OCI-LY1 (cell line): Measurements from ENCODE around the gene SRRM5.

Experiments used
- H2AFZ ChIP-seq: fragments of 200-600 bp; sonication (generic), shearing (Covaris generic); 2 replicates; pipeline ENCODE4 v1.6.0; 2014; ENCODE audit warnings: antibody characterized with exemption, mild to moderate bottlenecking, low read length
- H3F3A ChIP-seq: fragments of 200-600 bp; sonication (generic), shearing (Covaris generic); 2 replicates; pipeline ENCODE4 v1.6.0; 2014; ENCODE audit warnings: mild to moderate bottlenecking, antibody characterized with exemption, low read length, moderate library complexity; ENCODE audit not compliant: insufficient read depth
- H3K27ac ChIP-seq: fragments of 200-600 bp; sonication (generic); 2 replicates; pipeline ENCODE4 v1.5.1; 2014; ENCODE audit warnings: low read length, mixed run types, mild to moderate bottlenecking, low read depth; ENCODE audit not compliant: poor library complexity, severe bottlenecking
- H3K27me3 ChIP-seq: fragments of 200-600 bp; sonication (generic); 2 replicates; pipeline ENCODE4 v1.6.0; 2014; ENCODE audit warnings: antibody characterized with exemption, mild to moderate bottlenecking, low read length, moderate library complexity; ENCODE audit not compliant: insufficient read depth
- H3K36me3 ChIP-seq: fragments of 200-600 bp; sonication (generic); 2 replicates; pipeline ENCODE4 v1.6.1; 2014; ENCODE audit warnings: mild to moderate bottlenecking, antibody characterized with exemption, low read length, moderate library complexity, mixed read lengths; ENCODE audit not compliant: insufficient read depth
- H3K4me1 ChIP-seq: fragments of 200-600 bp; sonication (generic); 2 replicates; pipeline ENCODE4 v1.5.1; 2014; ENCODE audit warnings: mild to moderate bottlenecking, low read length, moderate library complexity; ENCODE audit not compliant: insufficient read depth, severe bottlenecking
- H3K4me2 ChIP-seq: fragments of 200-600 bp; sonication (generic), shearing (Covaris generic); 2 replicates; pipeline ENCODE4 v1.6.1; 2014; ENCODE audit warnings: low read length
- H3K4me3 ChIP-seq: fragments of 200-600 bp; sonication (generic); 2 replicates; pipeline ENCODE4 v1.5.1; 2014; ENCODE audit warnings: low read length, low read depth, mild to moderate bottlenecking, mixed read lengths; ENCODE audit not compliant: poor library complexity, severe bottlenecking
- H3K79me2 ChIP-seq: fragments of 200-600 bp; shearing (Covaris generic); 2 replicates; pipeline ENCODE4 v1.6.1; 2016; ENCODE audit warnings: mixed run types, low read length, mixed read lengths; ENCODE audit not compliant: insufficient read depth
- H3K9ac ChIP-seq: fragments of 200-600 bp; sonication (generic), shearing (Covaris generic); 2 replicates; pipeline ENCODE4 v1.6.1; 2014; ENCODE audit warnings: mild to moderate bottlenecking, low read length, mixed read lengths
- H3K9me2 ChIP-seq: fragments of 200-600 bp; sonication (generic), shearing (Covaris generic); 2 replicates; pipeline ENCODE4 v1.6.1; 2014; ENCODE audit warnings: low read depth, mild to moderate bottlenecking, low read length, mixed read lengths
- H3K9me3 ChIP-seq: fragments of 200-600 bp; shearing (Covaris generic); 2 replicates; pipeline ENCODE4 v1.6.1; 2014; ENCODE audit warnings: low read length, mixed read lengths
- H4K20me1 ChIP-seq: fragments of 200-600 bp; sonication (generic), shearing (Covaris generic); 2 replicates; pipeline ENCODE4 v1.6.0; 2016; ENCODE audit warnings: mild to moderate bottlenecking, low read length; ENCODE audit not compliant: insufficient read depth
- CTCF ChIP-seq: fragments of 200-600 bp; sonication (generic), shearing (Covaris generic); IDR thresholded peaks from 2 replicates; pipeline ENCODE4 v1.5.1; 2017; ENCODE audit warnings: mild to moderate bottlenecking, antibody characterized with exemption, low read length, moderate library complexity, mixed read lengths
- EZH2 ChIP-seq: fragments of 200-600 bp; sonication (generic), shearing (Covaris generic); IDR thresholded peaks from 2 replicates; pipeline ENCODE4 v1.8.0; 2017; ENCODE audit warnings: borderline replicate concordance, mixed run types, mild to moderate bottlenecking, antibody characterized with exemption, low read length, moderate library complexity, mixed read lengths

Gene SRRM5

GRCh38 chr19:43662487-43662886, 50.6 kb downstream of the SRRM5 start:
- Histone ChIP-seq H3K9me2 (no peaks in the 10 kb centered on the region), H3K4me3 (no peak overlapping the region), H3K9me3 (no peaks in the 10 kb centered on the region), H3F3A (no peaks in the 10 kb centered on the region), H3K4me1 (no peaks in the 10 kb centered on the region), H3K27me3 (peaks cover under 1% of the 10 kb centered on the region; the same call in 1 of the 2 replicates), H3K9ac (no peak overlapping the region), H4K20me1 (no peaks in the 10 kb centered on the region), H3K27ac (no peak overlapping the region), H3K4me2 (no peak overlapping the region), H2AFZ (no peak overlapping the region), H3K36me3 (no peaks in the 10 kb centered on the region), H3K79me2 (no peaks in the 10 kb centered on the region)
- TF ChIP-seq EZH2 = no peak
- no peak for TF ChIP-seq CTCF

- H3K79me2 ChIP-seq = no peaks in the 10 kb centered on the region
- TF ChIP-seq EZH2 (no peak), CTCF (no peak)
- H3K27me3 ChIP-seq = no peaks in the 10 kb centered on the region; the same call in 1 of the 2 replicates
- no peak overlapping the region for H3K27ac ChIP-seq
- no peaks in the 10 kb centered on the region for H3K9me2 ChIP-seq
- H3K4me2 ChIP-seq = no peak overlapping the region
- no peak overlapping the region for H2AFZ ChIP-seq
- no peaks in the 10 kb centered on the region for H3K36me3 ChIP-seq
- H3K4me1 ChIP-seq = peaks cover 4% of the 10 kb centered on the region
- no peak overlapping the region for H3K9ac ChIP-seq
- H3K4me3 ChIP-seq = no peak overlapping the region
- no peaks in the 10 kb centered on the region for H3K9me3 ChIP-seq
- H3F3A ChIP-seq = no peaks in the 10 kb centered on the region
- H4K20me1 ChIP-seq = no peaks in the 10 kb centered on the region
These were observed 52.1 kb downstream of the SRRM5 start for GRCh38 chr19:43664018-43664417.
